K562 (cell line): Measurements from ENCODE around the gene DNM1. TPM values are rescaled to one million over a fixed set of nuclear protein-coding genes. Genes with fewer than 3 reads are reported as not detected.

Experiments
- ARID3A ChIP-seq: IDR thresholded peaks from 2 replicates; pipeline ENCODE4 v1.6.1; 2012; ENCODE audit warnings: low read depth, low read length, improper control_type of control experiment, borderline replicate concordance
- CEBPB ChIP-seq: fragments of 450-650 bp; IDR thresholded peaks from 2 replicates; pipeline ENCODE4 v1.6.1; 2016; ENCODE audit warnings: missing genetic modification characterization, missing compliant biosample characterization
- ID3 ChIP-seq, 2 experiments: fragments of 250-450 bp in 1 of 2; fragments of 450-650 bp in 1 of 2; sonication (Bioruptor Pico) in 1 of 2; IDR thresholded peaks; 2 replicates each; pipeline versions ENCODE4 v1.6.1 to v1.8.0; 2016 to 2021; ENCODE audit warnings: mild to moderate bottlenecking in 2 of 2, moderate library complexity in 2 of 2, missing compliant biosample characterization in 1 of 2, missing genetic modification characterization in 1 of 2
- KDM1A ChIP-seq, 2 experiments: fragments of 450-650 bp; IDR thresholded peaks; 2 replicates each; pipeline ENCODE4 v1.6.1; 2016; ENCODE audit warnings: mild to moderate bottlenecking in 2 of 2
- KDM5B ChIP-seq: fragments of 200-600 bp; sonication (generic); IDR thresholded peaks from 2 replicates; pipeline ENCODE4 v1.6.1; 2012; ENCODE audit warnings: low read depth, mild to moderate bottlenecking, moderate library complexity, low read length, control low read depth, inconsistent platforms; ENCODE audit not compliant: insufficient replicate concordance
- NR1H2 ChIP-seq: sonication (generic); formaldehyde crosslinking; IDR thresholded peaks from 2 replicates; pipeline ENCODE4 v1.4.0; 2020; ENCODE audit warnings: mild to moderate bottlenecking, missing genetic modification reagents
- SMARCA4 ChIP-seq: fragments of 450-650 bp; IDR thresholded peaks from 2 replicates; pipeline ENCODE4 v1.6.1; 2016
- SRSF7 ChIP-seq: fragments of 200-400 bp; formaldehyde crosslinking; optimal IDR thresholded peaks from 2 replicates; pipeline ENCODE3; 2017; ENCODE audit warnings: mild to moderate bottlenecking, low read depth, low read length
- TEAD4 ChIP-seq, 2 experiments: sonication (generic) in 1 of 2; formaldehyde crosslinking in 1 of 2; IDR thresholded peaks; 2 replicates each; pipeline versions ENCODE4 v1.6.1 to v1.8.0; 2012 to 2022; ENCODE audit warnings: borderline replicate concordance in 1 of 2, inconsistent platforms in 1 of 2, low read length in 1 of 2, mild to moderate bottlenecking in 1 of 2, missing genetic modification reagents in 1 of 2
- TFE3 ChIP-seq: fragments of 450-650 bp; formaldehyde crosslinking; IDR thresholded peaks from 2 replicates; pipeline ENCODE4 v1.4.0; 2020; ENCODE audit warnings: mild to moderate bottlenecking, mixed read lengths
- USF1 ChIP-seq: sonication (generic); formaldehyde crosslinking; IDR thresholded peaks from 2 replicates; pipeline ENCODE4 v1.9.0; 2022; ENCODE audit warnings: mild to moderate bottlenecking, missing genetic modification reagents
- USF2 ChIP-seq: sonication (generic); formaldehyde crosslinking; IDR thresholded peaks from 2 replicates; pipeline ENCODE4 v1.5.0; 2020; ENCODE audit warnings: missing genetic modification reagents
- ZFP36 ChIP-seq: fragments of 150-350 bp; IDR thresholded peaks from 2 replicates; pipeline ENCODE4 v1.6.1; 2018; ENCODE audit warnings: low read length, low read depth; ENCODE audit not compliant: partially characterized antibody
- polyA plus RNA-seq, 8 experiments: library from polyadenylated mRNA; depleted of rRNA in 4 of 8; stranded (reverse) in 5 of 8; unstranded in 3 of 8; fragments of >200 nt; fragmentation: Nextera tagmentation in 2 of 8; fragmentation: Illumina TruSeq in 1 of 8; extraction: Ambion mirVana in 2 of 8; extraction: Trizol in 1 of 8; gene quantifications; 2 replicates each; pipeline versions ENCODE4 v1.2.1 to v1.2.3, GENCODE V29; 2011 to 2014; ENCODE audit warnings: inconsistent platforms in 1 of 8, missing spikeins in 1 of 8
- total RNA-seq, 7 experiments: library from RNA; depleted of rRNA in 6 of 7; stranded (reverse); fragments of >200 nt in 6 of 7; fragmentation: Illumina TruSeq in 2 of 7; extraction: Trizol in 2 of 7; gene quantifications; 2 replicates each; pipeline versions ENCODE4 v1.2.1 to v1.2.3, GENCODE V29; 2011 to 2021; ENCODE audit warnings: low replicate concordance in 1 of 7

DNM1 gene
- total and polyA plus RNA-seq, 9 of the 15 experiments (the other 6 are each of a cell fraction or from before 2014, with no cell fraction given), result 0.39 to 23.1 (median 9.1) TPM

- no peak for TF ChIP-seq ARID3A
- TF ChIP-seq TFE3 (CRISPR knock-in tag), result peak; percentile 36
- TF ChIP-seq ZFP36, result no peak
- peak; percentile 81 for TF ChIP-seq USF1
- no peak for TF ChIP-seq KDM1A (IDR thresholded peaks at IDR 0.05)
- no peak for TF ChIP-seq SMARCA4
- no peak for TF ChIP-seq ID3 (CRISPR knock-in tag; IDR thresholded peaks at IDR 0.05)
- TF ChIP-seq ID3 (tag; IDR thresholded peaks at IDR 0.05), result no peak
- no peak for TF ChIP-seq NR1H2 (CRISPR knock-in tag)
- peak; percentile 41; the same call in 1 of the 2 replicates for TF ChIP-seq CEBPB (tag)
- no peak for TF ChIP-seq KDM5B
- peak; percentile 52 for TF ChIP-seq USF2 (CRISPR knock-in tag)
- TF ChIP-seq SRSF7, result no peak
- no peak for TF ChIP-seq TEAD4 (IDR thresholded peaks at IDR 0.05; ENCODE audit: low read length)
- TF ChIP-seq TEAD4 (CRISPR knock-in tag; IDR thresholded peaks at IDR 0.05; ENCODE audit: borderline replicate concordance), result no peak
These were observed 29.1 kb upstream of the DNM1 start (continued) for GRCh38 chr9:128174062-128174461.
